Stimulated activated CD4-positive, alpha-beta T cell treated with anti-CD3 and anti-CD28 coated beads, TNF-alpha, amount 100 ng/mL, for 48 hours (primary cell): ENCODE results near the gene TTLL11.
"Not testable (repeated sequence)": the region's sequence is repeated elsewhere in the genome, so short reads cannot be mapped to it uniquely, and the experiment has no call there.

Experiments used
- DNase-seq, 3 donors: peaks; one replicate each; pipeline ENCODE4 v3.0.0-alpha.2; 2020; ENCODE audit warnings: low read depth in 3 of 3

Gene TTLL11

DNA sequence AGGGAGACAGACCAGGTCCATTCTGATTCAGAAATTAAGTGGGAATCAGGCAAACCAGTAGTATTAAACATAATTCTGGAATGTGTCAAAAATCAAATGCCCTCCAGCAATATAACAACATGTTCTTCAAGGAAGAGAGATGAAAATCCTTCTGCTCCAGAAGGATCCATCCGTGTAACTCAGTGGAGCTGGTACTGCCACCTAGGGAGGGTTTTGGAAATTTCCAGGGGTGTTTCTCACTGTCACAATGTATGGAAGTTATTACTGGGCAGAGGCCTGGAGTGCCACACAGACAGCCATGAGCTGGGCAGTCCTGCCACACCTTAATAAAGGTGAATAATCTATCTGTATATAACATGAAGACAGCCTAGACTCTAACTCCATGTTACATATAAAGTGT is 87.5 kb downstream of the TTLL11 start:
- no peak for DNase-seq

DNA sequence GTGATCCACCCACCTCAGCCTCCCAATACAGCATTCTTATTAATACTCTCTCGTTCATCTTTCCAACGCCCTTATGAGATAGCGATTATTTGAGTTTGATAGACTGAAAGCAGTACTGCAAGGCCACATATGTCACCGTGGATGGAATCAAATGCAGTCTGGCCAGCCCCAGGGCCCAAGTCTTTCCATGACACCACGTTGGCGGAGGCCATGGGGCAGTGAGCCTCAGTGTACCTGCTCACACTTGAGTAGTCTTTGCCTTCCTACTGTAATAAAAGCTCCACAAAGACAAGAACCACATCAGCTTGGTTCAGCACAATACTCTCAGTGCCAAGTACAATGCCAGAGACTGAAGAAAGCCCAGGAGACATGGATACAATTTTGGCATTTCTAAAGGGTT is 88.5 kb downstream of the TTLL11 start:
- DNase-seq, result no peak

DNA sequence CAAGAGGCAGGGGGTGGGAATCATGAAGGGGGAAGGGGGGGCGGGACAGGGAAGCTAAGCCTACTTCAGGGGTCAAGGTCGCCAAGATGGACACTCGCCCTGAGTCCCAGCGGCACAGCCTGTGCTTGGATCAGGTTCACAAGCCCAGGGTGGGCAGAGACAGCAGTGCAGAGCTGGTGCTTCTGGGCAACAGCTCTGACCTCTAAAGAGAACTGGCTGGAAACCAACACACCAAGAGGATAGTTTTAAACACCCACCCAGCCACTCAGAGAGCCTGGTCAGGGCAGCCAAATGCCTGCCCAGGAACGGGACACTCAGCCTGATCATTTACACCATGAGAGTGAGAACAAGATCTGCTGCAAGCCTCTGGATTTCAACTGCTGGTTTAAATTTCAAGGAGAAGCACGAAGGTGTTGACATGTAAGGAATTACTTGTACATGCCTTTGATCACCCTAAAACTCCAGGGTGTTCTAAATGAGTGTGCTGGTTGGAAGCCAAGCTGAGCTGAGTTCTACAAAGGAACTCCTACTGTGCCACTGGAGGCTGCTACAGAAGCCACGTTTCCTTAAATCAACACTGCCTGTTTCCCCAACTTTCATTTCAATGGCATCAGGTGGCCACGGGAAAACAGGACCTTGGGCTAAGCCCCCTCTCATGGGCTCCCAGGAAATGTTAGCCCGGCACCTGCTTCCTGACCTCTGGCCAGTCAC is 91.5 kb downstream of the TTLL11 start:
- DNase-seq, result no peak

DNA sequence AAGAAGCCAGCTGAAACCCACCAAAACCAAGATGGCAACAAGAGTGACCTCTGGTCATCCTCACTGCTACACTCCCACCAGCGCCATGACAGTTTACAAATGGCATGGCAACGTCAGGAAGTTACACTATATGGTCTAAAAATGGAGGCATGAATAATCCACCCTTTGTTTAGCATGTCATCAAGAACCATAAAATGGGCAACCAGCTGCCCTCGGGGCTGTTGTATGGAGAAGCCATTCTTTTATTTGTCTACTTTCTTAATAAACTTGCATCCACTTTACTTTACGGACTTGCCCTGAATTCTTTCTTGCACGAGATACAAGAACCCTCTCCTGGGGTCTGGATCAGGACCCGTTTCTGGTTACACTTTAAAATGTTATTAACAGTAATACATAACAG is 92.6 kb downstream of the TTLL11 start:
- not testable (repeated sequence) for DNase-seq

DNA sequence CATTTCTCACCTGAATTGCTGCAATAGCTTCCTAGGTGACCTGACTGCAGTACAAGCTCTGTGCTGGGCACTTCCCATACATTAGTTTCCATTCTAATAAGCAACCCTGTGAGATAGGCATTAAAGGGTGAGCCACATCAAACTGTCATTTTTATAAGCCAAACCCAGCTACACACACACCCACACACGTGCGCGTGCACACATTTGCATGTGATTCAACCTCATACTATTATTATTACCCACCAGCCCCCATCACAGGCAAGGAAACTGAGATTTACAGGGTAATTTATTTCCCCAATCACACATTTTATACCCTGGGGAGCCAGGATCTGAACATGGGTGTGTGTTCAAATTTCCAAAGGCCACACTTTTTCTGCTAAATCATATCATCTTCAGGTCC is 93.6 kb downstream of the TTLL11 start:
- DNase-seq, result no peak

DNA sequence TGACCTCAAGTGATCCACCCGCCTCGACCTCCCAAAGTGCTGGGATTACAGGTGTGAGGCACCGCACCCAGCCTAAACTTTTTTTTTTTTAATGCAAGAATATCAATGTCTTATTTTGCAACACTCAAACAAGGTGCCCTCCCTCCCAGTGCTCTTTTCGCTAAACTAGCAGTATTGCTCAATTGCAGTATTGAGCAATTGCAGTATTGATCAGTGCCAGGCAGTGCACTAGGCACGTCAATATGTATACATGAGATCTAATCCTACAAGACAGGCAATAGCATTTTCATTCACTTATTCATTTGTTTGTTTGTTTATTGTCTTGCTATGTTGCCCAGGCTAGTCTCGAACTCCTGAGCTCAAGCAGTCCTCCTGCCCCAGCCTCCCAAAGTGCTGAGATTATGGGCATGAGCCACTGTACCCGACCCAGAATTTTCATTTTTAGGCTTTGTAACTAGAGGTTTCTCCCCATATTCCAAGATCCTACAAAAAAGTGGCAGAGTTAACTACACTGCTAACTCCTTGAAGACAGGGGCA is 94.5 kb downstream of the TTLL11 start:
- no peak for DNase-seq

DNA sequence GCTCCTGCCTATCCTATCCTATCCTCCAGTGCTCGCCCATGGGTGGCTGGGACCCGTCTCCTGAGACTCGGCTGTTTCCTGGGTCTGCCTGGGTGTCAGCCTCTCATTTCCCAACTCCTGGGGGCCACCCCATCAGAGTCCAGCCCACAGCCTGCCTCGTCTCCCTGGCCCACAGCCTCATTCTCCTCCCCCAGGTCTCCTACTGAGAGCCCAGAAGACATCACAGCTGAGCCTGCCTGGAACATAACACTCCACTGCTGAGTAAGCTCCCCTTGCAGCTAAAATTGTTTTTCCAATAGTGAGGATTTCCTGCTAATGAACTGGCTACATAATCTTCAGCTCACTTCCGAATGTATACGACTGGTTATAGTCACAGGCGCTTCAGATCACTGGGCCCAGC is 95.3 kb downstream of the TTLL11 start:
- DNase-seq, result no peak

DNA sequence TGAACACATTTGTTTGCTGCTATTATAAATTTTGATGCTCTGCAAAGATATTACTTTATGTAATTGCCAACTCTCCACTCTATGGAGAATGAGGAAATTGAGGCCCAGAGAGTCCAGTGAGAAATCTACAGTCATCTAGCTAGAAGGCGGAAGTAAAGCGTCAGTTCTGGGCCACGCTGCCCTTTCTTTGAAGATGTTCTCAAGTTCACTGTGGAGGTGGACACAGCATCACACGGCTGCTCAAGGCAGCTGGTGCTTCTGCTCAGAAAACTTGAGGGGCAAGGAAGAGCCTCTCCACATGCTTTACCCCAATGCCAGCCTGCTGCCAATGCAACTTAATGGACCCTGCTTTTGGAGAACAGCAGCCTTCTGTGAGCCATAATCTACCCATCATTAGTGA is 96.3 kb downstream of the TTLL11 start:
- no peak for DNase-seq

DNA sequence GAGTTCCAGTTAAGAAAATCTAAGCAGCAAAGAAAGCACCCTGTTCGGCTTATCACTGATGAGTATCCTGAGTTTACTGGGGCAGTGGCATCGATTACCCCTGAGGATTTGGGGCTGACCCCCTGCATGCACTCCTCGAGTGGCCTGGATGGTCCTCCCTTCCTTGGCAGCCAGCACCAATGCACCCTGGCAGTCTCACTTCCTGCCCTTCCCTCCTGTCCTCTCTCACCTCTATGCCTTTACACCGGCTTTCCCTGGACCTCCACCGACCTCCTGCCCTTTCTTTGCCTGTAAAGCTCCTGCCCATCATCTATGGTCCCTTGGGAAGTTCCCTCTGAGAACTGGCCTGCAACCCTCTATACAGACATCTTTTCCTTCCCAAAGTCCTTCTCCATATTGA is 97.1 kb downstream of the TTLL11 start:
- no peak for DNase-seq

DNA sequence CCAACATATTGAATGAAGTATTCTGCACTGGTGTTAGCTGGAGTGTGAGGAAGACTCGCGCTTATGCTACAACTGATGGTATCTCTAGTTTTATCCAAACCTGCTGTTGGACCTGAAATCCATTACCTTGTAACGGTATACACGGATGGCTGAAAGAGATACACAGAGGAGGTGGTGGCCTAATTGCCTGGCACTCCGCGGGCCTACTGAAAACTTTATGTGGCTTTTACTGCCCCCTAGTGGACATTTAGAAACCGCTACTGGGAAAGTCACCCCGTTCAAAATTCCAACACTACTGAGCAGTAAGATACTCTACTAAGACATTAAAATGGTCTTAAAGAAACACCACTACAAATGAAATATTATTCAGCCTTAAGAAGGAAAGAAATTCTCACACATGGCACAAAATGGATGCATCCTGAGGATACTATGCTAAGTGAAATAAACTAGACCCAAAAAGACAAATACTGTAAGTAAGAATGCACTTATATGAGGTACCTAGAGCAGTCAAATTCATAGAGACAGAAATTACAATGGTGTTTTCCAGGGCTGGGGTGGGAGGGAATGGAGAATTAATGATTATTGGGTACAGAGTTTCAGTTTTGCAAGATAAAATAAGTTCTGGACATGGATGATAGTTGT is 100.4 kb downstream of the TTLL11 start:
- DNase-seq, result peak; percentile 10 to 24 (median 12)

DNA sequence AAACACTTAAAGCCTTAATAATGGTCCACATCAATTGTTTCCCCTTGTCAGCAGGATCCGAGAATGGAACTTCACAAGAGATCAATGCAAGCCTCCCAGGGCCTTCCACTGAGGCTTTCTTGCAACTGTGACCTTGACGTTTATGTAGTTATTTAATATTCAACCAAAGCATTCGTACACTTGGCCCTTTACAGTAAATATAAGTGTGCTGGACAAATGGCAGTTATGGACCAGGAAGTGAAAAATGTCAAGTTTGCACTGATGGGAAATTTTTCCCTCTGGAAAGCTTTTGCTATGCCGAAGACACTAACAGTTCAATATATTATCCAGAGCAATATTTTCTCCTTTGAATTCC is 101.8 kb downstream of the TTLL11 start:
- no peak for DNase-seq

DNA sequence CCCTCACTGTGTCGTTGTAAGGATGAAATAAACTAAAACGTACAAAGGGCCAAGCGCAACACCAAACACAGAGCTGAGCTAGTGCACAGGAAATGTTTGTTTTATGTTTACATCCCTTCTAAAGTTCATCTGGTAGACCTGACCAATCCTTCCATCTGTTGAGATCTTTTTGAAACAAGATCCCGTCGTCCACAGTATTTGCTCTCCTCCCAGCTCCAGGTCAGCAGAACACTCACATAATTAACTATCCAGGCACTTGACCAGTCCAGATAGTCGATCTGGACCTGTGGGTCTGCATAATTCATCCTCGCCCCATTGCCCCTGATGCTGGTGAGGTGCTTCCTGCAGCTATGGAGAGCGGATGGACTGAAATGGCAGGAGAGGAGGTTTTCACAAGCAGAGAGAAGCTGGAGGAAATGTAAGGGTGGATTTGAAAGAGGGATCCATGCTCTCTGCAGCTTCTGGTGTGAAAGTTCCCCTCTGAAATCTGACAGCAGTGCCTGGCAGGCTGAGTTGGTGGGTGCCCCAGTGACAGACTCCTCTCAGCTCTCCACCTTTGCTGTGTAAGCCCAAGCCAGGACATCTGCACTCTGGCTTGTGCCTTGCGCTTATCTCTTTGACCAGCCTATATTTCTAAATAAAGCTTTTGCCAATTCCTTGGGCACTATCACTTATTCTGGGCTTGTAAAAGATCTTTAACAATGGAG is 102.4 kb downstream of the TTLL11 start:
- no peak for DNase-seq

DNA sequence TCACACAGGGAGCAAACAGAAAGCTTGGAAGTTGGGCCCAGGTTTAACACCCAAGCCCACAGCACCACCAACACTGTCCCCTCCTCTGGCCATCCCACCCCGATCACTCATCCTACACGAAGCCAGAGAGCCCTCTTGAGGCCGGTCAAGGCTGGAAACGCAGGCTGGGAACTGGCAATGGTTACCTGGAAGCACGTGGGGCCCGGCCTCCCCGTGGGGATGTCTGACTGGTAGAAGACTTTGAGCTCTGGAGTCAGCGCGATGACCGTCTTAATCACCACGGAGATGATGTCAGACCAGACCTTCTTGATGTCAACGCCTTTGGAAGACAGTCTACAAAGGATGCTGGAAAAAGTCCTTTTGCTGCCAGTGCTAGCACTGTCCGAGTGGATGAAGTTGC is 104.1 kb downstream of the TTLL11 start:
- no peak for DNase-seq

DNA sequence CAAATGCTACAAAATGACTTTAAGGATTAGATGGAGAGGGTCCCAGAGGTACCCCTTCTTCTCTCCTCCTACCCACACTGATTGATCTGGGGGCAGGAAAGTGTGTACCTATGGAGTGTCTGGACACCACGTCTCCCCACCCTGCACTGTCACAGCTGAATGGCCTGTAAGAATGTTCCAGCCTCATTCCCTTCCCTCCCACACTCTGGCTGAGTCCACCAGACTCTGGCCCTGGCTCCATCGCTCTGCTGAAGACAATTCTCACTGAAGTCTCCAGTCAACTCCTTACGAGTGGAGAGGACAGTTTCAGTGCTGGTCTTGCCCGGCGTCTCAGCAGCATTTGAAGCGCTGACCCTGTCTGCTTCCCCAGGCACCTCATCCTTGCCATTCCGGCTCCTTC is 105.8 kb downstream of the TTLL11 start:
- DNase-seq, result no peak

DNA sequence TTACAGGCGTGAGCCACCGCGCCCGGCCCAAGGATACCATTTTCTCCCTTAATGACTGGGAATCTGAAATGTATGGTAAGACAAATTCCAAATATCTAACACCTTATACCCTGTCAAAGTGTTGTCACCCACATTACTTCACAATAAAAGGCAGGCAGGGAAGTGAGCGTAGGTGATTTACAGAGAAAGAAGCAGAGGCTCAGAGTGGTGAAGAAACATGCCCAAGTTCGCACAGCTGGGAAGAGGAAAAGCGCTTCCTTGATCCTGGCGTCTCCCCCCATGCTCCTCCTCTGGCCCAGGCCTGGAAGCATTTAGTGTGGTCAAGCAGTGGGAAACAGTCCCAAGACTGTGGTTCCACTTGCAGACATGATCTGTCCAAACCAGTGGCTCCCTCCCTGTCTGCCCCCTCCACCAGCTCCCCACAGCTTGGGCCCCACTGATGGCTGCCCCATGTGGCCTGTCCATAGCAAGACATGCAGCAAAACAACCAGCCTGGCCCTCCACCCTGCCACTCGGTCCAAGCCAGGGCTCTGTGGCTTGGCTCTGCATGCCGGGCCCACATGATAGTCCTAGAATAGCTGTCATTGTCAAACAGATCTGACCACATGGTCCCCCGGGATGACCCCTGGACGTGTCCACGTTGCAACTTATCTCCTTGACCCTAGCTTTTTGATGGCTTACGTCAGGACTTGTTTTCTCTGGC is 107.2 kb downstream of the TTLL11 start:
- DNase-seq, result no peak

DNA sequence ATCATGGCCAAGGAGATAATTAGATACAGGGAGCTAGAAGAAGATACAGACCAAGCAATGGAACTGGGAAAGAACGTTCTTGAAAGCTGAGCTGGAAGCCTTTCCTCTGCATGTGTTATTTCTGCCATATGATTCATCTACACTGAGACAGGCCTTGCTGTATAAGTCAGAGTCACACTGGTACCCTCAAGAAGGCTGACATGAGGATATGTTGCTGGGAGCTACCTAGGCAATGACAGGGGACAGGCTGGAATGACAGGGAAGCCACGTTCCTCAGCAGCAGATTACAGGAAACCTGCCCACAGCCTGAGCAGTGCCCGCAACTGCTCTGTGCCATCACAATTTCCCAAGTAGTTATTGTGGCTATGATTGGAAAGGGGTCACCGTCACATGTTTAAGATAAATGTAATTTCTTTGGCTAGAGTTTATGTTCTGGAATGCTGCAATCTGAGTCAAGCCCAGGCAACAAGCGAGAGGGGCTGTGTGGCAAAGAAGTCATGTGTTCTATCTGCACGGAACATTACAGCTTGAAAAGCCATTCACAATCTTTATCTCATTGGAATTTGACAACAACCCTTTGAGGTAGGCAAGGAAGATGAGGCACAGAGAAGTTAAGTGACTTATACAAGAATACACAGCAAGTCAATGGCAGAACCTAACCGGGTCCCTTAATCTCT is 108.2 kb downstream of the TTLL11 start:
- DNase-seq, result no peak

DNA sequence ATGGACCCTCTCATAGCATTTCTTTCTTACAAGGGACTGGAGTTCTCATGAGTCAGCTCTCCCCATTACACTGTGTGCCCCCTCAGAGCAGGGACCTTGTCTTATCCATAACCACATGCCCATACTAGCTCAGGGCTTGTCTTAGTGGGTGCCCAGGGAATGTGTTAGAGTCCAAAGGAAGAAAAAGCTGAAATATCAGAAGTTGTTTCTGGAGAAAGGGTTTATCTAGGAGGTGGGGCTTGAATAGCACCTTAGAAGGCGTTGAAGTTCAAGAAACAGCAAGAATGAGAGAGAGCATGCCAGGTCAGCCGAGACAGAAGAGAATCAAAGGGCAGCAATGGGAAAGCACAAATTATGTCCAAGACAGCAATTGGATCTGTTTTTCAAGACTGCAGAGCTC is 109.4 kb downstream of the TTLL11 start:
- DNase-seq, result no peak

DNA sequence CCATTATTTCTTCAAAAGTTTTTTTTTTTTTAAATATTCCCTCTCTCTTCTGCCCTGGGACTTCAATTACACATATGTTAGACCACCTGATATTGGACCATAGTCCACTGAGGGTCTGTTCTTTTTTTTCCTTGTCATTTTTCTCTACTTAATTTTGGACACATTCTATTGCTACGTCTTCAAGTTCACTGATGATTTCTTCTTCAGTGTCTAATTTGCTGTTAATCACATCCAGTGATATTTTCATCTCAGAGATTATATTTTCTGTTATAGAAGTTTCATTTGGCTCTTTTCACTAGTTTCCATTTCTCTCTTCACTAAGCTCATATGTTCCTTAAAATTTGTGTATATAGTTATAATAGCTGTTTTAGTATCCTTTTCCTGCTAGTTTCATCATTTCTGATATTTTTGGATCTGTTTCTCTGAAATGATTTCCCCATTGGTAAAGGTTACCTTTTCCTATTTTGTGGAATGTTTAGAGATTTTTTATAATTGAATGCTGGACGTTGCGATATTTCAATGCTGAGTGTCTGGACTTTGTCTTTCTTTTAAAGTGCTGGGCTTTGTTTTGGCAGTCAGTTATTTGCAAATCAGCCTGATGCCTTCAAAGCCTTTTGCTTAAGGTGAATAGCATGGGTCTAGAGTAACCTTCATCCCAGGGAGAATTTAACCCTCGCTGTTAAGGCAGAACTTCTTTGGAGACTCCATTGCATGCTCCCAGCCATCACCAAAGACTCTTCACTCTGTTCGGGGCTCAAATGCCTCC is 111.8 kb downstream of the TTLL11 start:
- DNase-seq, result no peak

DNA sequence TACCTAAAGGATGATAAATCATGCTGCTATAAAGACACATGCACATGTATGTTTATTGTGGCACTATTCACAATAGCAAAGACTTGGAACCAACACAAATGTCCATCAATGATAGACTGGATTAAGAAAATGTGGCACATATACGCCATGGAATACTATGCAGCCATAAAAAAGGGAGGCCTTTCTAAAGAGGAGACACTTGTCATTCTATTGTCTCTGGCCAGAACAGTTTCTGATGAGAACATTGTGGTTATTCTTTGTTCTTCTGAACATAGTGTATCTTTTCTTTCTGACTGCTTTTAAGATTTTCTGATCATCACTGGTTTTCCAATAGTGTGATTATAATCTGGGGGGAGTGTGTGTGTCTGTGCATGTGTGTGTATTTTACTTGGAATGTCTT is 112.4 kb downstream of the TTLL11 start:
- not testable (repeated sequence) for DNase-seq

DNA sequence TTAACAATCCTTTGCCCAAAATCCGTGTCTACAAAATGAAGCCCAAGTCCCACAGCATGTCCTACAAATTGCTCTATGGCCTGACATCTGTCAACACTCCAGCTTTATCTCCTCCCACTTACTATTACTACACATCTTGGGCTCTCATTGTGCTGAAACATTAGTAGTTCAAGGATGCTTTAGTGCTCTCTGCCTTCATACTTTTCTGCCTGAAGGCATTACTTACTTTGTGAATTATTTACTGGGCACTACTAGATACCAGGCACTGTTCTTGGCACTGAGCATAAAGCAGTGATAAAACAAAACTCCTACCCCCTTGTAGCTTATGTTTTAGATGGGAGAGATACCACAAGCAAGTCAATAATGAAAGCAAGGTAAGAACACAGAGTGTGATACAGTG is 113.4 kb downstream of the TTLL11 start:
- DNase-seq, result no peak

DNA sequence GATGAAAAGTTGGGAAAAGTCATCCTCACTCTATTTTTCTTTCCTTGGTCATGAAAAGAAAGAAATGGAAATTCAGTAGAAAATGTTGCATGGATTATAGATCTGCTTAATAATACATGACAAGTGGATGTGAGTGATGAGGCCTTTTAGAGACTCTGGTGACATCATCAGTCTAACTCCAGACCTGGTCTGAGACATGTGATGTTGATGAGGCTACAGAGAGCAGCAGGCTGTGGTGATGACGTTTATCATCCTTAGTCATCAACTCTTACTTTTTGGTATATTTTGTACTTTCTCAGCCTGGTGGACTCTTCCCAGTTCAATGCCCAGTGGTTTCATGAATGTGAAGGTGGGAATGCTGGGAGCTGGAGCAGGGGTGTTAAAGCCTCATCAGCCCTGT is 116.4 kb downstream of the TTLL11 start:
- no peak for DNase-seq
